ENCODE results near the gene PPM1L.
"Not testable (repeated sequence)": the region's sequence is repeated elsewhere in the genome, so short reads cannot be mapped to it uniquely, and the experiment has no call there.

Gene PPM1L

DNA sequence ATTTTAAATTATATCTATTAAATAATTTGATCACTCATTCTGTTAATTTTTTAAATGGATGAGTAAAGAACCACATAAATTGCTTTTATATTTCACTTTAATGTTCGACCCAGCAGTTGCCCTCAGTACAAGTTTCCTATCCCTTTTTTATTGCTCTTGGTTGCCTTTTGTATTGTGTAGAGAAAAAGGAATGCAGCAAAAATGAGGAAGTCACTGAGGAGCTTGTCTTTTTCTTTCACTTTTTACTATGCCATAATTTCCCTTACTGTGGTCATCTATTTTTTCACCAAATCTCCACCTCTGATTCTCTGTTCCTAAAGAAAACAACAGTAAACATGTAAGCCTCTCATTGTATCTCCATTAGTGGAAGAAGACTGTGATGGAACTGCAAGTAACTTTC is 226.5 kb downstream of the PPM1L start:
- DNase-seq (ENCODE audit: extremely low read depth, insufficient read length), result peak; percentile 8
- no peaks in the 10 kb centered on the region for H3K27me3 ChIP-seq (replicated peaks; ENCODE audit: control insufficient read depth, insufficient read depth, low read length)
- TF ChIP-seq CTCF (IDR thresholded peaks at IDR 0.05; ENCODE audit: insufficient read depth, low read length, poor library complexity, severe bottlenecking), result no peak

DNA sequence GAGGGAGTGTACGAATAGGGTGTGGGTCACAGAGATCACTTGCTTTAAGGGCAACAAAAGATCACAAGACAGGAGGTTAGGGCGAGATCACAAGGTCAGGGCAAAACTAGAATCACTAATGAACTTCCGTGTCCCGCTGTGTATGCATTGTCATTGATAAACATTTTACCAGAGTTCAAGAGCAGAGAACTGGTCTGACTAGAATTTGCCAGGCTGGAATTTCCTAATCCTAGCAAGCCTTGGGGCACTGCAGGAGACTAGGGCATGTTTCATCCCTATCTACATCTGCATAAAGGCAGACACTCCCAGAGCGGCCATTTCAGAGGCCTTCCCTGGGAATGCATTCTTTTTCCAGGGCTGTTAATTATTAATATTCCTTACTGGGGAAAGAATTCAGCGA is 227.9 kb downstream of the PPM1L start:
- not testable (repeated sequence) for H3K36me3 ChIP-seq (ENCODE audit: control insufficient read depth, insufficient read depth, low read length); DNase-seq (ENCODE audit: extremely low read depth, insufficient read length); H3K4me3 ChIP-seq (replicated peaks; ENCODE audit: low read depth, low read length); H3K27me3 ChIP-seq (replicated peaks; ENCODE audit: control insufficient read depth, insufficient read depth, low read length)

More for the DNA sequence above, 226.5 kb downstream of the PPM1L start:
- H3K36me3 ChIP-seq (ENCODE audit: control insufficient read depth, insufficient read depth, low read length), result no peaks in the 10 kb centered on the region
- H3K4me3 ChIP-seq (replicated peaks; ENCODE audit: low read depth, low read length), result no peak overlapping the region

- no peak for DNase-seq (ENCODE audit: extremely low read depth, insufficient read length)
- no peak overlapping the region for H3K4me3 ChIP-seq (replicated peaks; ENCODE audit: low read depth, low read length)
- H3K27me3 ChIP-seq (replicated peaks; ENCODE audit: control insufficient read depth, insufficient read depth, low read length), result no peaks in the 10 kb centered on the region
- no peaks in the 10 kb centered on the region for H3K36me3 ChIP-seq (ENCODE audit: control insufficient read depth, insufficient read depth, low read length)
- TF ChIP-seq CTCF (IDR thresholded peaks at IDR 0.05; ENCODE audit: insufficient read depth, low read length, poor library complexity, severe bottlenecking), result no peak
These were observed 230.0 kb downstream of the PPM1L start for GRCh38 chr3:160986069-160986468.

DNA sequence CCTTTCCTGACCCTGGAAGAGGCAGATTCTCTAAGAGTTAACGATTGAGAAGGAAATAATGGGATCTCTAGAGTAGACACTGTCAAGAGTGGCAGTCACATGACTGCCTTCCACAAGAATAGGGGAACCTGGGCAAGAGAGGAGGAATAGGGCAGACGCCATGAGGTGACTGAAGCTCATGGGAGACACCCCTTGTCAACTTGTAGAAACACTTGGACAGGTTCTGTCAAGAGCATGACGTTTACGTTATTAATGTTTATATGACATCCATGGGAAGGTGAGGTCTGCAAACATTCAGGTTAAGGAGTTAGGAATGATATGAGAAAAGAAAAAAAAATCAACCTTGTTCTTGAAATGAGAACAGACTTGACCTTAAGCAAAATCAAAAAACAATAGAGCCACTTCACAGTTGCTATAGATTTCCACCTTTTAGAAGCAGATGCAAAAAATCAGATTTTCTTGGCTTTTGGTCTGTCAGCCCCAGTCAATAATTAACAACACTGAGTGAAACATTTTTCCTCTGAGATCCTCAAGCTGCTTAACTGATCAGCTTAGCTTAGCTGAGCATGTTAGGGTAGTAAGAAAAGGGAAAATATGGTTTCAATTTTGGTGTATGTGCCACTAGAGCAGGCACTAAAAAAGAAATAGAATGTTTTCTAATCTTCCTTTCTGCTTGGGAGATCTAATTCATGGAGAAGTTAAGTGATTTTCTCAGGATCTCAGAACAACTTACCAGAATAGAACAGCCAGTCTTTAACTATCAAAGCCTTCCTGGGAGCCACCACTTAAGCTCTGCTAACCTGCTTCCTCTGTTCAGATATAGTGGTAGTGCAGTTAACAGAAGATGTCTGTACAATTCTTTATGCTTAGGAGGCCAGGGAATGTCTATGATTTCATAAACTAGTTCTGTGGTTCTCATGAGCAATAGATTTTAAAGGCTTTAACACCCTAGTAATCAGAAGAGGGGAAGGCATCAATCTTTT is 232.2 kb downstream of the PPM1L start:
- DNase-seq (ENCODE audit: extremely low read depth, insufficient read length), result no peak
- Histone ChIP-seq H3K36me3 (ENCODE audit: control insufficient read depth, insufficient read depth, low read length) (no peaks in the 10 kb centered on the region), H3K27me3 (replicated peaks; ENCODE audit: control insufficient read depth, insufficient read depth, low read length) (no peaks in the 10 kb centered on the region; the same call in 1 of the 2 replicates), H3K4me3 (replicated peaks; ENCODE audit: low read depth, low read length) (no peak overlapping the region)
- no peak for TF ChIP-seq CTCF (IDR thresholded peaks at IDR 0.05; ENCODE audit: insufficient read depth, low read length, poor library complexity, severe bottlenecking)

DNA sequence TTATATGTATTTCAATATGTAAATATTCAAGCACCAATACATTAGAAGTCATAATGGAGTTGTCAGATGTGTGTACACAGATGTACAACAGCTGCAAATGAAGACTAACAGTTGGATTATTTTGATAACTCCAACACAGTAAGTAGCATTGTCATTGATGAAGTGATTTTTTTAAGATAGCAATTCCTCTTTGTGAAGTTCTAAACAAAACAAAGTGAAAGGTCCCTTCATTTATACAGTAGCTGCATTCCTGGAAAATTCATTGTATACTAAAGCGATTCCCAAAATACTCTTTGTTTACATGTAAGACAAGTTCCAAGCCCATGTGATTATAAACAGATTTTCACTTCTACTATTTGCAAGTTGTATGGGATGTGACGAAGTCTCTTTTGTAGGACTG is 234.4 kb downstream of the PPM1L start:
- no peak overlapping the region for H3K4me3 ChIP-seq (replicated peaks; ENCODE audit: low read depth, low read length)
- no peaks in the 10 kb centered on the region for H3K36me3 ChIP-seq (ENCODE audit: control insufficient read depth, insufficient read depth, low read length)
- H3K27me3 ChIP-seq (replicated peaks; ENCODE audit: control insufficient read depth, insufficient read depth, low read length), result no peaks in the 10 kb centered on the region; the same call in 1 of the 2 replicates
- no peak for DNase-seq (ENCODE audit: extremely low read depth, insufficient read length)
- no peak for TF ChIP-seq CTCF (IDR thresholded peaks at IDR 0.05; ENCODE audit: insufficient read depth, low read length, poor library complexity, severe bottlenecking)

GRCh38 chr3:160992712-160993111 is 236.7 kb downstream of the PPM1L start:
- no peaks in the 10 kb centered on the region; the same call in 1 of the 2 replicates for H3K27me3 ChIP-seq (replicated peaks; ENCODE audit: control insufficient read depth, insufficient read depth, low read length)
- no peak overlapping the region for H3K4me3 ChIP-seq (replicated peaks; ENCODE audit: low read depth, low read length)
- H3K36me3 ChIP-seq (ENCODE audit: control insufficient read depth, insufficient read depth, low read length), result no peaks in the 10 kb centered on the region
- no peak for DNase-seq (ENCODE audit: extremely low read depth, insufficient read length)
- no peak for TF ChIP-seq CTCF (IDR thresholded peaks at IDR 0.05; ENCODE audit: insufficient read depth, low read length, poor library complexity, severe bottlenecking)
